Measurements from ENCODE around the gene STX10. TPM values are rescaled to one million over a fixed set of nuclear protein-coding genes. Genes with fewer than 3 reads are reported as not detected.

Gene STX10
- total and polyA plus RNA-seq, 9 of the 15 experiments (the other 6 are each of a cell fraction or from before 2014, with no cell fraction given), result 0.51 to 66.3 (median 31.0) TPM

- peak; percentile 45; the same call in 1 of the 2 replicates for TF ChIP-seq MECOM (CRISPR knock-in tag; IDR thresholded peaks at IDR 0.05)
- no peak for TF ChIP-seq MCM5 (IDR thresholded peaks at IDR 0.05; ENCODE audit: low read depth)
- TF ChIP-seq HDAC3 (IDR thresholded peaks at IDR 0.05; ENCODE audit: borderline replicate concordance, partially characterized antibody), result peak; percentile 94
- TF ChIP-seq, protein P1, sequence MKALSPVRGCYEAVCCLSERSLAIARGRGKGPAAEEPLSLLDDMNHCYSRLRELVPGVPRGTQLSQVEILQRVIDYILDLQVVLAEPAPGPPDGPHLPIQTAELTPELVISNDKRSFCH (CRISPR knock-in tag; IDR thresholded peaks at IDR 0.05), result no peak
- TF ChIP-seq, protein P1 (tag; IDR thresholded peaks at IDR 0.05), result peak; percentile 85
- TF ChIP-seq FOXK1 (CRISPR knock-in tag; IDR thresholded peaks at IDR 0.05; ENCODE audit: borderline replicate concordance), result no peak
- TF ChIP-seq, protein P2, sequence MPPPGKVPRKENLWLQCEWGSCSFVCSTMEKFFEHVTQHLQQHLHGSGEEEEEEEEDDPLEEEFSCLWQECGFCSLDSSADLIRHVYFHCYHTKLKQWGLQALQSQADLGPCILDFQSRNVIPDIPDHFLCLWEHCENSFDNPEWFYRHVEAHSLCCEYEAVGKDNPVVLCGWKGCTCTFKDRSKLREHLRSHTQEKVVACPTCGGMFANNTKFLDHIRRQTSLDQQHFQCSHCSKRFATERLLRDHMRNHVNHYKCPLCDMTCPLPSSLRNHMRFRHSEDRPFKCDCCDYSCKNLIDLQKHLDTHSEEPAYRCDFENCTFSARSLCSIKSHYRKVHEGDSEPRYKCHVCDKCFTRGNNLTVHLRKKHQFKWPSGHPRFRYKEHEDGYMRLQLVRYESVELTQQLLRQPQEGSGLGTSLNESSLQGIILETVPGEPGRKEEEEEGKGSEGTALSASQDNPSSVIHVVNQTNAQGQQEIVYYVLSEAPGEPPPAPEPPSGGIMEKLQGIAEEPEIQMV (tag; conservative IDR thresholded peaks at IDR 0.05; ENCODE audit: low read depth), result peak; percentile 86
- peak; percentile 84; the same call in 1 of the 2 replicates for TF ChIP-seq SMAD3 (CRISPR knock-in tag; conservative IDR thresholded peaks at IDR 0.05)
- no peak for TF ChIP-seq EWSR1 (IDR thresholded peaks at IDR 0.05; ENCODE audit: borderline replicate concordance, low read depth, partially characterized antibody)
- no peak for TF ChIP-seq NR4A1 (CRISPR knock-in tag; IDR thresholded peaks at IDR 0.05)
- TF ChIP-seq NR4A1 (tag; IDR thresholded peaks at IDR 0.05), result peak; percentile 83
- no peak for TF ChIP-seq GTF2B (IDR thresholded peaks at IDR 0.05; ENCODE audit: extremely low read depth, insufficient read length)
- no peak for TF ChIP-seq IRF1 (CRISPR knock-in tag; IDR thresholded peaks at IDR 0.05; ENCODE audit: borderline replicate concordance)
- TF ChIP-seq EHMT2 (IDR thresholded peaks at IDR 0.05), result no peak
- TF ChIP-seq CREB1 (IDR thresholded peaks at IDR 0.05), result peak; percentile 83
- TF ChIP-seq CREB1 (CRISPR knock-in tag; IDR thresholded peaks at IDR 0.05), result no peak; the same call in none of the 2 replicates
- TF ChIP-seq ZNF780A (CRISPR knock-in tag; IDR thresholded peaks at IDR 0.05), result no peak
- TF ChIP-seq ZNF436 (CRISPR knock-in tag; IDR thresholded peaks at IDR 0.05), result peak; percentile 44; the same call in 1 of the 2 replicates
- TF ChIP-seq, protein P3, sequence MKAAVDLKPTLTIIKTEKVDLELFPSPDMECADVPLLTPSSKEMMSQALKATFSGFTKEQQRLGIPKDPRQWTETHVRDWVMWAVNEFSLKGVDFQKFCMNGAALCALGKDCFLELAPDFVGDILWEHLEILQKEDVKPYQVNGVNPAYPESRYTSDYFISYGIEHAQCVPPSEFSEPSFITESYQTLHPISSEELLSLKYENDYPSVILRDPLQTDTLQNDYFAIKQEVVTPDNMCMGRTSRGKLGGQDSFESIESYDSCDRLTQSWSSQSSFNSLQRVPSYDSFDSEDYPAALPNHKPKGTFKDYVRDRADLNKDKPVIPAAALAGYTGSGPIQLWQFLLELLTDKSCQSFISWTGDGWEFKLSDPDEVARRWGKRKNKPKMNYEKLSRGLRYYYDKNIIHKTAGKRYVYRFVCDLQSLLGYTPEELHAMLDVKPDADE (conservative IDR thresholded peaks at IDR 0.05; ENCODE audit: control insufficient read depth, low read depth, low read length), result peak; percentile 95
- TF ChIP-seq NBN (IDR thresholded peaks at IDR 0.05; ENCODE audit: low read depth), result peak; percentile 45
- peak; percentile 80 for TF ChIP-seq KDM5B (IDR thresholded peaks at IDR 0.05; ENCODE audit: insufficient replicate concordance, low read depth, low read length)
- peak; percentile 71; the same call in 1 of the 2 replicates for TF ChIP-seq ZNF165 (CRISPR knock-in tag; IDR thresholded peaks at IDR 0.05; ENCODE audit: borderline replicate concordance)
- no peak for TF ChIP-seq TEAD2 (tag; IDR thresholded peaks at IDR 0.05)
These were observed 47.3 kb downstream of the STX10 start, which contains the start of gene LYL1 (continued) for GRCh38 chr19:13102666-13103580.

All from K562 (cell line).